Cardiac muscle cell (in vitro differentiated cells and primary cell): ENCODE measurements around the gene IRF3. TPM values are rescaled to one million over a fixed set of nuclear protein-coding genes. Genes with fewer than 3 reads are reported as not detected.
A peak's percentile ranks its signal among the peaks of the same experiment; 100 is the strongest.
"Not testable (repeated sequence)": the region's sequence is repeated elsewhere in the genome, so short reads cannot be mapped to it uniquely, and the experiment has no call there.

Source experiments
- DNase-seq, 2 donors: peaks; one replicate each; pipeline versions ENCODE4 v3.0.0 to v3.0.0-alpha.2; 2010 to 2017; ENCODE audit warnings: low read depth in 1 of 2, low spot score in 1 of 2
- H3K27ac ChIP-seq: fragments of 200-600 bp; sonication (generic); 2 replicates; pipeline ENCODE4 v1.5.1; 2016
- H3K27me3 ChIP-seq: fragments of 200-600 bp; sonication (generic); 2 replicates; pipeline ENCODE4 v1.6.0; 2016; ENCODE audit warnings: control low read depth
- H3K36me3 ChIP-seq: fragments of 200-600 bp; sonication (generic); 2 replicates; pipeline ENCODE4 v1.5.1; 2016; ENCODE audit warnings: control low read depth
- H3K4me1 ChIP-seq: fragments of 200-600 bp; sonication (generic); 2 replicates; pipeline ENCODE4 v1.8.1; 2017; ENCODE audit warnings: low read depth, mild to moderate bottlenecking, mixed run types
- H3K4me3 ChIP-seq: fragments of 200-600 bp; sonication (generic); 2 replicates; pipeline ENCODE4 v1.5.1; 2016; ENCODE audit warnings: mild to moderate bottlenecking
- H3K9me3 ChIP-seq: fragments of 200-600 bp; sonication (generic); 2 replicates; pipeline ENCODE4 v1.5.1; 2017; ENCODE audit warnings: low read depth, mild to moderate bottlenecking, control low read depth
- polyA plus RNA-seq: library from polyadenylated mRNA; unstranded; fragments of >200 nt; fragmentation: Nextera tagmentation; extraction: Ambion mirVana; gene quantifications from 2 replicates; pipeline ENCODE4 v1.2.1, GENCODE V29; 2016
- total RNA-seq: library from RNA; depleted of rRNA; stranded (reverse); fragments of >200 nt; gene quantifications from 2 replicates; pipeline ENCODE4 v1.2.3, GENCODE V29; 2016
- TF ChIP-seq, protein P1 (sequence below): IDR thresholded peaks from 2 replicates; pipeline ENCODE4 v1.5.1; 2012; ENCODE audit warnings: low read depth, mild to moderate bottlenecking, low read length

The IRF3 gene
- total and polyA plus RNA-seq, 2 experiments from 2014 or later, result 37.6 to 145 TPM

DNA sequence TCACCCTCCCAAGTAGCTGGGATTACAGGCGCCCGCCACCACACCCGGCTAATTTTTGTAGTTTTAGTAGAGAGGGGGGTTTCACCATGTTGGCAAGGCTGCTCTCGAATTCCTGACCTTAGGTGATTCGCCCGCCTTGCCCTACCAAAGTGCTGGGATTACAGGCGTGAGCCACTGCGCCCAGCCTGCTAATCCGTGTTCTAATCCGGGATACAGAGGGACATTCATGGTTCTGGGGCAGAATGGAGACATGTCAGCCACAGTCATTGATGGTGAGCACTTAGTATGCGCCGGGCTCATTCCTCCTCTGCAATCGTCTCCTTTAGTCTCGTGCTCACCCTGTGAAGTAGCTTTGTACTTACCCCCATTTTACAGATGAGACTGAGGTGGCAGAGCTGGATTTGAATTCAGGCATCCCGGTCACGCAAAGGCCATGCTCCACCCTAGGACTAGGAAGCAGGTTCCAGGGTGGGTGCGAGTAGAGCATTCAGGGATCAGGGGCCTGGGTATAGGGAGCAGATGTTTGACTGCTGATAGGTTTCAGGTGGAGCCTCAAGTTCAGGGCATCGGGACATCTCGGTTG, 34.0 kb downstream of the IRF3 start:
- TF ChIP-seq, protein P1, sequence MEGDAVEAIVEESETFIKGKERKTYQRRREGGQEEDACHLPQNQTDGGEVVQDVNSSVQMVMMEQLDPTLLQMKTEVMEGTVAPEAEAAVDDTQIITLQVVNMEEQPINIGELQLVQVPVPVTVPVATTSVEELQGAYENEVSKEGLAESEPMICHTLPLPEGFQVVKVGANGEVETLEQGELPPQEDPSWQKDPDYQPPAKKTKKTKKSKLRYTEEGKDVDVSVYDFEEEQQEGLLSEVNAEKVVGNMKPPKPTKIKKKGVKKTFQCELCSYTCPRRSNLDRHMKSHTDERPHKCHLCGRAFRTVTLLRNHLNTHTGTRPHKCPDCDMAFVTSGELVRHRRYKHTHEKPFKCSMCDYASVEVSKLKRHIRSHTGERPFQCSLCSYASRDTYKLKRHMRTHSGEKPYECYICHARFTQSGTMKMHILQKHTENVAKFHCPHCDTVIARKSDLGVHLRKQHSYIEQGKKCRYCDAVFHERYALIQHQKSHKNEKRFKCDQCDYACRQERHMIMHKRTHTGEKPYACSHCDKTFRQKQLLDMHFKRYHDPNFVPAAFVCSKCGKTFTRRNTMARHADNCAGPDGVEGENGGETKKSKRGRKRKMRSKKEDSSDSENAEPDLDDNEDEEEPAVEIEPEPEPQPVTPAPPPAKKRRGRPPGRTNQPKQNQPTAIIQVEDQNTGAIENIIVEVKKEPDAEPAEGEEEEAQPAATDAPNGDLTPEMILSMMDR, result no peak
- Histone ChIP-seq H3K27me3 (no peaks in the 10 kb centered on the region), H3K4me1 (no peaks in the 10 kb centered on the region), H3K4me3 (no peak overlapping the region), H3K36me3 (peaks cover 6% of the 10 kb centered on the region), H3K27ac (no peak overlapping the region), H3K9me3 (no peaks in the 10 kb centered on the region)
- DNase-seq, result no peak

DNA sequence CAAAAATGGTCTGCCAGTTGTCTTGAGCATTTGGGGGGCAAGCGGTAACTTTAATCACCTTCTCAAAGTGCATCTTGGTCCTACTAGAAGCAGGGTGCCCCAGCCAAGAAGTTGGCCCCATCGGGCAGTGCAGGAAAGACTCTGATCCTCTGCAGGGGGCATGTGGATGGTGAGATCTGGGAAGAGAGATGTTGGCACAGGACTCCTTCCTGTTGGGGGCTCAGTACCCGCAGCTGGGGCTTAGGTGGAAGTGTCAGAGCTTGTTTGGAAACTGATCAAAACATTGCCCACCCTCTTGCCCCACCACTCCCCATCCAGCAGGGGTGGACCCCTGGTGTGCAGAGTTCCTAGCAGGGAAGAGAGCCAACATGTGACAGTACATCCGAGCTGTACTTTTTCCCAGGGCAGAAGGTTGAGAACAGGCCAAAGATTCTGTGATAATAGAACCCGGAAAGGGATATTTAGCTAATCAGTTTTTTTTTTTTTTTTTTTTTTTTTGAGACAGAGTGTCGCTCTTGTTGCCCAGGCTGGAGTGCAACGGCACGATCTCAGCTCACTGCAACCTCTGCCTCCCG, 34.6 kb downstream of the IRF3 start:
- no peaks in the 10 kb centered on the region for H3K27me3 ChIP-seq
- no peak overlapping the region for H3K27ac ChIP-seq
- TF ChIP-seq, protein P1, result no peak
- DNase-seq, result no peak
- no peaks in the 10 kb centered on the region for H3K4me1 ChIP-seq
- peaks cover 8% of the 10 kb centered on the region for H3K36me3 ChIP-seq
- H3K9me3 ChIP-seq, result no peaks in the 10 kb centered on the region
- H3K4me3 ChIP-seq, result no peak overlapping the region

DNA sequence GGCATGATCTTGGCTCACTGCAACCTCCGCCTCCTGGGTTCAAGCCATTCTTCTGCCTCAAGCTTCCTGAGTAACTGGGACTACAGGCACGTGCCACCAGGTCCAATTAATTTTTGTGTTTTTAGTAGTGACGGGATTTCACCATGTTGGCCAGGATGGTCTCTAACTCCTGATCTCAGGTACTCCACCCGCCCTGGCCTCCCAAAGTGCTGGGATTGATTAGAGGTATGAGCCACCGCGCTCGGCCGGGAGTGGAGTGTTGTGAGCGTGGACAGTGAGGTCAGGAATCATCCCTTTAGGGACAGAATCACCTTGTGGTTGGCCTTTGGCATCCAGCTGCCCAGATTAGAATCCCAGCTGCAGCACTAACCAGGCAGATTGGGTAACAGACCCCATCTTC, 36.0 kb downstream of the IRF3 start:
- TF ChIP-seq, protein P1, result no peak
- Histone ChIP-seq H3K27me3 (no peaks in the 10 kb centered on the region), H3K36me3 (peaks cover 12% of the 10 kb centered on the region), H3K27ac (peak overlapping the region; percentile 4), H3K4me3 (no peak overlapping the region), H3K4me1 (no peaks in the 10 kb centered on the region), H3K9me3 (no peaks in the 10 kb centered on the region)
- no peak for DNase-seq

DNA sequence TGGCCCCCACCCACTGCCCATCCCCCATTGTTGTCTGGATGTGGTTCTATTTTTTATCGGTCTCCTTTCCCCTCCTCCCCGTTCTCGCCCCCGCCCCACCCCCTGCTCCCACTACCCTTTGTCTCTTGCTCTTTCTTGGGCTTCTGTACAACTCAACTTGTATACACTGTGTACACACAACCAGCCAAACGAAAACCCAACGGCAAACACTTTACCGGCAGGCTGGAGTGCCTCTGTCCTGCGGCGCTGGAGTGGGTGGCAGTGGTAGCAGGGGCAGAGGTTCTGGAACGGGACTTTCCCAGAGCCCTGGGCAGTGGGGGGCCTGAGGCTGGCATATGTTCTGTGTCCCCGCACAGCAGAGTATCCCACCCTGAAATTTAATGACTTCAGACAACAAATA, 39.4 kb downstream of the IRF3 start:
- DNase-seq, result no peak
- H3K27ac ChIP-seq, result no peak overlapping the region
- H3K27me3 ChIP-seq, result no peaks in the 10 kb centered on the region
- TF ChIP-seq, protein P1, result no peak
- H3K4me1 ChIP-seq, result no peaks in the 10 kb centered on the region
- peaks cover 15% of the 10 kb centered on the region for H3K36me3 ChIP-seq
- H3K9me3 ChIP-seq, result no peaks in the 10 kb centered on the region
- no peak overlapping the region for H3K4me3 ChIP-seq

DNA sequence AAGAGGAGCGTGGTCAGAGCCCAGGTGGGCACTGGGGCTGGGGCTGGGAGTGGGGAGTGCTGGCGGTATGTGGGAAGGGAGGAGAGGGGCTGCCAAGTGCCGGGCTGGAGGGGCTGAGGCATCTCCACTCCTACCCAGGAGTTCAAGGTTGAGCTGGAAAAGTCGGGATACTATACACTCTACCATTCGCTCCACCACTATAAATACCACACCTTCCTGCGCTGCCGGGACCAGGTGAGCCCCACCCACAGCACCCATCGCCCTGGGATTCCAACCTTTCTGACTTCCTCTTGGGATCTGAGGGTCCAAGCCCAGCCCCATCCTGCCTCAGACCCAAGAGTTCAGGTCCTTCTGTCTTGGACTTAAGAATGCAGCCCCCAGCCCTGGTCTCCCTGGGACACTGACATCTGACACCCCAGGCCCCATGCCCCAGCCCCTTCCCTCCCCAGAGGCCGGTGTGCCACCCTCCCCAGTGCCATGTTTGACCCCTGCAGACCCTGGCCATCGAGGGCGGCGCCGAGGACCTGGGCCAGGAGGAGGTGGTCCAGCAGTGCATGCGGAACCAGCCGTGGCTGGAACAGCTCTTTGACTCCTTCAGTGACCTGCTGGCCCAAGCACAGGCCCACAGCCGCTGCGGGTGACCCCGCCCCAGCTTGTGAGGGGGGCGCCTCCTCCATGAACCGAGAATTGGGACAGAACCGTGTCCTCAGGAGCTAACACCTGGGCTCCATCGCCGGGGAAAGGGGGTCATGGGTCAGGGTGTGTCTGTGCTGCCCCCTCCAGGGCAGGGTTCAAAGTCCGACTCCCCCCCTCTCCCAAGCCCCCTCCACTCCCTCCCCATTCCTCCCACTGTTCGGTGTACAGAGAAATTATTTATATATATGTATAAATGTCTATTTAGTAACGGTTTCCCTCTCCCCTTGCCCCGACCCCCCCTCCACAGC, 40.4 kb downstream of the IRF3 start:
- no peaks in the 10 kb centered on the region for H3K9me3 ChIP-seq
- H3K27ac ChIP-seq, result no peak overlapping the region
- no peaks in the 10 kb centered on the region for H3K27me3 ChIP-seq
- no peak overlapping the region for H3K4me3 ChIP-seq
- no peaks in the 10 kb centered on the region for H3K4me1 ChIP-seq
- no peak for DNase-seq
- TF ChIP-seq, protein P1, result no peak
- peaks cover 17% of the 10 kb centered on the region for H3K36me3 ChIP-seq

DNA sequence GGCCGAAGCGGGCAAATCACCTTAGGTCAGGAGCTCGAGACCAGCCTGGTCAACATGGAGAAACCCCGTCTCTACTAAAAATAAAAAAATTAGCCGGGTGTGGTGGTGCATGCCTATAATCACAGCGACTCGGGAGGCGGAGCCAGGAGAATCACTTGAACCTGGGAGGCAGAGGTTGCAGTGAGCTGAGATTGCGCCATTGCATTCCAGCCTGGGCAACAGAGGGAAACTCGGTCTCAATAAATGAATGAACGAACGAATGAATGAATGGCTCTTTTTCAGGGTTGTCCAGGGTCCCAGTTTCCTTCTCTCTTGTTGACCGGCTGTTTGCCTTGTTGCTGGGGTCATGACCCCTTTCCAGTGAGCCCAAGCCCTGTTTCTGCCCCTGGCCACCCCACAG, 47.8 kb downstream of the IRF3 start:
- H3K4me1 ChIP-seq, H3K27me3 ChIP-seq, H3K4me3 ChIP-seq, H3K27ac ChIP-seq, H3K9me3 ChIP-seq, DNase-seq: not testable (repeated sequence)
- H3K36me3 ChIP-seq, result peaks cover 30% of the 10 kb centered on the region
